C4-2B (cell line): ENCODE data around the gene IGF2BP3.

ENCODE experiments used
- H3K27ac ChIP-seq: fragments of 450-650 bp; 2 replicates; pipeline ENCODE4 v1.5.1; 2017
- ZFX ChIP-seq: fragments of 450-650 bp; IDR thresholded peaks from 2 replicates; pipeline ENCODE4 v1.6.1; 2017
- TF ChIP-seq, protein P1 (sequence below): fragments of 450-650 bp; conservative IDR thresholded peaks from 2 replicates; pipeline ENCODE4 v1.5.1; 2017; ENCODE audit warnings: mild to moderate bottlenecking

Gene IGF2BP3

GRCh38 chr7:23298885-23299769, 171.2 kb downstream of the IGF2BP3 start, which contains the start of gene MALSU1:
TSS of gene MALSU1 (plus strand) at chr7:23299339. CDS start at chr7:23299353, 14 bp downstream.
- TF ChIP-seq, protein P1, sequence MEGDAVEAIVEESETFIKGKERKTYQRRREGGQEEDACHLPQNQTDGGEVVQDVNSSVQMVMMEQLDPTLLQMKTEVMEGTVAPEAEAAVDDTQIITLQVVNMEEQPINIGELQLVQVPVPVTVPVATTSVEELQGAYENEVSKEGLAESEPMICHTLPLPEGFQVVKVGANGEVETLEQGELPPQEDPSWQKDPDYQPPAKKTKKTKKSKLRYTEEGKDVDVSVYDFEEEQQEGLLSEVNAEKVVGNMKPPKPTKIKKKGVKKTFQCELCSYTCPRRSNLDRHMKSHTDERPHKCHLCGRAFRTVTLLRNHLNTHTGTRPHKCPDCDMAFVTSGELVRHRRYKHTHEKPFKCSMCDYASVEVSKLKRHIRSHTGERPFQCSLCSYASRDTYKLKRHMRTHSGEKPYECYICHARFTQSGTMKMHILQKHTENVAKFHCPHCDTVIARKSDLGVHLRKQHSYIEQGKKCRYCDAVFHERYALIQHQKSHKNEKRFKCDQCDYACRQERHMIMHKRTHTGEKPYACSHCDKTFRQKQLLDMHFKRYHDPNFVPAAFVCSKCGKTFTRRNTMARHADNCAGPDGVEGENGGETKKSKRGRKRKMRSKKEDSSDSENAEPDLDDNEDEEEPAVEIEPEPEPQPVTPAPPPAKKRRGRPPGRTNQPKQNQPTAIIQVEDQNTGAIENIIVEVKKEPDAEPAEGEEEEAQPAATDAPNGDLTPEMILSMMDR, result no peak
- peak; percentile 99 for TF ChIP-seq ZFX
- peak within 1 kb of the TSS; percentile 82 for H3K27ac ChIP-seq

- peak overlapping the region; percentile 82; the same call in 1 of the 2 replicates for H3K27ac ChIP-seq
- TF ChIP-seq, protein P1, result no peak
- TF ChIP-seq ZFX, result no peak
Observed at GRCh38 chr7:23298141-23298881, 172.0 kb downstream of the IGF2BP3 start.

DNA sequence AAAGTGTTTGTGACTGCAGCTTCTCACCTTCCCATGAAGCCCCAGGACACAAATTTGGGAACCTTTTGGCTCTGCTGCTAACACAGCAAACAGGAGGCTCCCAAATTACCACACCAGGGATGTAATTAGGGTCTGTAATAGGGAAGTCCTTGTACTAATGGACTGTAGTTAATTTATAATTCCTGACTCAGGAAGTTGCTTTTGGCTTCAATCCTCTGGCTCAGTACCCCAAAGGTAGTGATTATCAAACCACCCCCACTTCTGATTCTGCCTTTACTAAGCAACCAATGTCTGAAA, 174.9 kb downstream of the IGF2BP3 start:
- no peak overlapping the region for H3K27ac ChIP-seq
- TF ChIP-seq ZFX, result no peak
- TF ChIP-seq, protein P1, result no peak

GRCh38 chr7:23294549-23295400, 175.5 kb downstream of the IGF2BP3 start:
- no peak overlapping the region for H3K27ac ChIP-seq
- TF ChIP-seq, protein P1, result no peak
- TF ChIP-seq ZFX, result no peak

- TF ChIP-seq, protein P1, result no peak
- TF ChIP-seq ZFX, result no peak
- no peak overlapping the region for H3K27ac ChIP-seq
Observed at GRCh38 chr7:23293500-23294073, 176.7 kb downstream of the IGF2BP3 start.

DNA sequence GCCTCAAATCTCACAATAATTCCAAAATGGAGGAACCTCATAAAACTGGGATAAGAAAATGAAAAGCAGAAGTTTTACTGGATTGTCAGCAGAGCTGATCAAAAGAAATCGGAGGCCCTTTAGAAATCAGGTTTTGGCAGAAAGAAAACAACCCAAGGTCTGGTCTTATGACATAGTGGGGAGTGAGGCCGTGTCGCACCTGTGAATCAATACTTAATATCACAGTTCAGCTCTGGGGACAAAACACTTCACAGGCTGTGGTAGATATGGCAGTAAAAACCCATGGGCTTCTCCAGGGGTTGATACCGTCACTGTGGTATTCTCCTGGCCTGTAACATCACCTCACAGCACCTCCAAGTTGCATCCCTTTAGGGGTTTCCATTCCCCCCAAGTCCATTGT, 177.7 kb downstream of the IGF2BP3 start:
- TF ChIP-seq, protein P1, result no peak
- no peak for TF ChIP-seq ZFX

More for the DNA sequence above, 177.7 kb downstream of the IGF2BP3 start:
- H3K27ac ChIP-seq, result no peak overlapping the region
